Renal pelvis (tissue), 4 donors: Measurements from ENCODE around the gene TSG101. TPM values are rescaled to one million over a fixed set of nuclear protein-coding genes. Genes with fewer than 3 reads are reported as not detected.

Experiments
- DNase-seq: peaks from one replicate; pipeline ENCODE4 v3.0.0-alpha.2; 2013
- polyA plus RNA-seq, 3 donors: library from polyadenylated mRNA; unstranded; fragments of 120-200 nt; gene quantifications; one replicate each; pipeline ENCODE4 v1.2.1, GENCODE V29; 2013; ENCODE audit not compliant: insufficient read length in 3 of 3

The TSG101 gene
- polyA plus RNA-seq, 3 donors = 138 to 179 (median 162) TPM

DNA sequence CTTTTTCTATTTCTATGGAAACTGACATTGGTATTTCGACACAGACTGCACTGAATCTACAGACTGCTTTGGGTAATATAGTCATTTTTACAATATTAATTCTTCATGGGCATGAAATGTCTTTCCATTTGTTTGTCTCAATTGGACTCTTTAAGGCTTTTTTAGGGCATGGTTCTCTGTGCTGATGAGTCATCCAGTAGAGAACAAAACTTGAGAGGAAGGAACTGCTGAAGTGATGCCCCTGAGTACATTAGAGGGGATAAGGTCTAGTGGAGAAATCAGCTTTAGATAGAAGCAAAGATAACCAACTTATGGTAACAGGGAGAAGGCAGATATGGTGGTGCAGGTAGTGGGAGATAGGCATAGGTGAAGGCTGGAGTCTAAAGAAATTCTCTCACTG is 25.1 kb downstream of the TSG101 start:
- no peak for DNase-seq

DNA sequence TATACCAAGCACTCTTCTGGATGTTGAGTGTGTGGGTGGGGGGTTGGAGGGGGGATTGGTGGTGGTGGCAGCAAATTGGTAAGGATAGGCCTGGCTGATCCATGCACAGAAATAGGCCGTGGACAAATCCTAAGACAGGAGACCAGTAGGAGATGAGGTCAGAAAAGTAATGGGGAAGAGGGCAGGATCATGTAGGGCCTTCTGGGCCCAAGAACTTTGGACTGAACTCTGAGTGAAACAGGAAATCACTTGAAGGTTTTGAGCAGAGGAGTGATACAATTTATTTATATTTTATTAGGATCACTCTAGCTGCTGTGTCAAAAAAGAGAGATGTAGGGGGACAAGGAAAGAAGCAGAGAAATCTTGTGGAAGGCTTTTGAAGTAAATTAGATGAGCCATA is 28.7 kb downstream of the TSG101 start:
- no peak for DNase-seq

DNA sequence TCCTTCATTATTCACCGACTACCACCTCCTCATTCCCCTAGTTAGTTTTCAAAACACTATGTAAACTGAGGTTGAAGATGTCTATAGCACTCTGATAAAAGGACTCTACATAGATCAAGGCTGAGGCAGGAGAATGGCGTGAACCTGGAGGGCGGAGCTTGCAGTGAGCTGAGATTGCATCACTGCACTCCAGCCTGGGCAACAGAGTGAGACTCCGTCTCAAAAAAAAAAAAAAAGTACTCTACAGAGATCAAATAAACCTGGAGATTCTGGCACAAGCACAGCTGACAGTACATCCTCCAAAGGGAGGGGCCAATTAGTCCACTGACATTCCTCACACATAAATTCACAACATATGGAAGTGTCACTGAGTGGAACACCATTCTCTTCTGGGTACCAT is 31.0 kb downstream of the TSG101 start:
- DNase-seq = no peak

DNA sequence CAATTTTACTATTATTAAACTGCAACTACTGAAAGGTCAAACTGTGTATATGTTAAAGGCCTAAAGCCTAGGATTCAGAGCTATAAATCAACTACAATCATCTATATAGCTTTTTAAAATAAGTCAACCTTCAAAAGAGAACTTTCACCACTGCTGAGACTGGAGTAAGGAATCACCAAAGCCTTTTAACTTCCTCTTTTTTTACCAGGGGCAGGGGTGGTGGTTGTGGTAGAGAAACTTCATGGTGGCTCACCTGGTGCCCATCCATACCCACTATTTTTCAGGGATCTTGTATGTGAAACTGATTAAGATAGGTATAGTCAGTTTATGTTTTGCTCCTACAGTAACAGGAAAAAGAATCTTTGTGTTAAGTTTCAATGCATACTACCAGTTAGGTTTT is 31.5 kb downstream of the TSG101 start:
- no peak for DNase-seq

DNA sequence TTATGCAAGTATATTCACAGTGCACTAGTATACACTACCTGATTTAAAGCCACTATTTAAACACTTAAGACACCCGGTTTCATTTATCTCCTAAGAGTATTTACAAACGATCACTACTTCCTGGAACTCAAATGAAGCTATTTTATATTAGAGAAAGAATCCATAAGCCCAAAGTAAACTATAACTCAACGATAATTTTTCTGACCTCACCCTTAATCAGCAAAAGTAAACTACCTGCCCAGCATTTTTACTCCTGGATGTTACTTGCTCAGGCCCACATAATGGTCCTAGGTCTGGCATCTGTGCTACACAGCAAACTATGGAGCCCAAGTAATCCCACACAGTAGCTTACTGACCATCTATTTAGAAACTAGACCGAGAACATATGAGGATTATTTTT is 33.4 kb downstream of the TSG101 start:
- DNase-seq = no peak

DNA sequence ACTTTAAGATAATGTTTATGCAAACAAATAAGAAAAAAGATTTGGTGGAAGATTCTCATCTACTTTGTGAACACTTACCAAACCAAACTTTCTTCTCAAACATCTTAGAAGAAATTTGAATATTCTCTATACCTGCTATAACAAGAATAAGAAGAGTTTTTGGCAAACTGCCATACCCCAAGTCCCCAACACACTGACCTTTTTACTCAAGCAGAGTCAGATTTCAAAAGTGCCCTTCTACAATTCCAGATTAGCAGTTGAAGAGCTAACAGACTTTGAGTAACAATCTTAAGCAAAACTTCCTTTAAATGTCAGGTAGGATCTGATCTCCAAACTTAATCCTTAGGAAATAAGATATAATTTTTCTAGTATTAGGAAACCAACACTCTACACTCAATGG is 33.9 kb downstream of the TSG101 start:
- DNase-seq = no peak

DNA sequence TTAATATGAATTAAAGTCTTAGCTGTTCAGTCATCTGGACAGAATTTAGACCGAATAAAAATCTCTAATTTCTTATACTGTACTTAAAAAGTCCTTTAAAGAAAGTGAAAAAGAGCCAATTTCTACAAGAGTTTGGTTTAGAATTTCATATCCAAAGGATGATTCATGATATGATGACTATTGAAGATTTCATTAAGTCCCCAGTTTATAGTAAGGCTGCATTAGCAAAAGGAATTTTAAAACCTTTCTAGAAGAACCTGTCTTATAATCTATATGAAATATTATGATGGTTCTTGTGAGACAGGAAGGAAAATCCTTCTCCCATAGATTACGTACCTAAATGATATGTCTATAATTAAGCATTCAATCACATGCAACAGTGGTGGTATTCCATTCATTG is 34.8 kb downstream of the TSG101 start:
- no peak for DNase-seq

DNA sequence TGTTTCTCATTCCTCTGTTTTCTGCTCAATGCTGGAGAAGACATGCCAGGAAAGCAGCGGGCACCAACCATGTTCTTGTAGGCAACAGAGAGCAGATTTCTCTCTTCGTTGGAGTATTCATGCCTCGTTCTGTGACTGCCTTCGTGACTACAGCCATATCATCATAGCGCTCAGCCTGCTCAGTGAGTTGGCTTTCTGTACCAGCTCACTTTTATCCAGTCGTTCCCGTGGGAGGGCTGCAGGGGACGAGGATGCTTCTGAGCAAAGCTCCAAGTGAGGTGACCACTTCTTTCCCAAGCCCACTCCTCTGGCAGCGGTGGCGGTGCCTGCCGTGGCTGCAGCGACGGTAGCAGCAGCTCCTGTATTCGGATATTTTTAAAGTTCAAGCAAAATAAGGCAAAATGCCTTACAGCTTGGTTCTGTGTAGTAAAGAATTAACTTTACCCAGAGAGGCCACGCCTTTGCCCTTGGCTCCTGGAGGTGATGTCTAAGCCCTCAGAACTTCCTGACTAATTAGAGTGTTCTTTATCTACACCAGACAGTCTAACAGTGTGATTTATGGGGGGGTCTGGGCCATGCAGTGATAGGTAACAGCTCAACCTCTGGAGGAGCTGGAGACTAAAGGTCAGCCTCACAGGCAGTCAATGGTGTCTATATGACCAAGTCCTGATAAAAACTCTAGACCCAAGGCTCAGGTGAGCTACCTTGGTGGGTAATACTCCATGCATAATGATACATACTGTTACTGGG is 35.8 kb downstream of the TSG101 start:
- DNase-seq = no peak

DNA sequence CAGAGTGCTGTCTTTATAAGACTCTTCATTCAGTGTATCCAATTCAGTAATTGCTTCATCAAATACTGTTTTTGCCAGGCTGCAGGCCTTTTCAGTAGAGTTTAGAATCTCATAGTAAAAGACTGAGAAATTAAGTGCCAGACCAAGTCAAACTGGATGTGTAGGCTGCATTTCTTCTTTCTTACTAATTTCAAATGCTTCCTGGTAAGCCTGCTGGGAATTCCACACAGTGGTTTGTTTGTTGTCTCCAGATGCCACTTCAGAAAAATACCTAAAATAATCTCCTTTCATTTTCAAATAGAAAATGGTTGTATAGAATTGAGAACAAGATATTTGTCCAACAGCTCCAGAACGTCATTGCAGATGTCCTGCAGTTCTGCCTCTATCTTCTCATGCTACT is 36.4 kb downstream of the TSG101 start:
- no peak for DNase-seq

DNA sequence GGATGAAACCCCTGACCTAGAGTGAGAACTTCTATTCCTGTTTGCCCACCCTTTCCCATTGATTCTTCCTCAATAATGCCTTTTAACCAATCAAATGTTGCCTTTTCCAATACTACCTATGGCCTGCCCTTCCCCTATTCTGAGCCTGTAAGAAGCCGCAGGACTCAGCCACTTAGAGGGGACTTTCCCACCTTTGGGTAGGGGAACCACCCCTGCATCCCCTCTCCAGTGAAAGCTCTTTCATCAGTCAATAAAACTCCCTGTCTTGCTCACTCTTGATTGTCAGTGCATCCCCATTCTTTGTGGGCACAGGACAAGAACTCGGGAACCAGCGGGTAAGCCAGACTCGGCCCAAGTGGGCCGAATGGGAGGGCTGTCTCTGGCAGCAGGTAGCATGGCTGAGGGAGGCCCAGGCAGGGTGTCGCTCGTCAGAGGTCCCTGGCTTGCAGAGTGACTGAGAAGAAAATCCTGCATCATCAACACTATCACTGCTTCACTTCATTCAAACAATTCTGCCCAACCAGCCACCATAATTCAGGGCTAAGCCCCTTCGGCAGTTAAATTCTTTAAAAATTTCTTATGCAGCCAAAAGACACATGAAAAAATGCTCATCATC is 40.7 kb downstream of the TSG101 start:
- no peak for DNase-seq

DNA sequence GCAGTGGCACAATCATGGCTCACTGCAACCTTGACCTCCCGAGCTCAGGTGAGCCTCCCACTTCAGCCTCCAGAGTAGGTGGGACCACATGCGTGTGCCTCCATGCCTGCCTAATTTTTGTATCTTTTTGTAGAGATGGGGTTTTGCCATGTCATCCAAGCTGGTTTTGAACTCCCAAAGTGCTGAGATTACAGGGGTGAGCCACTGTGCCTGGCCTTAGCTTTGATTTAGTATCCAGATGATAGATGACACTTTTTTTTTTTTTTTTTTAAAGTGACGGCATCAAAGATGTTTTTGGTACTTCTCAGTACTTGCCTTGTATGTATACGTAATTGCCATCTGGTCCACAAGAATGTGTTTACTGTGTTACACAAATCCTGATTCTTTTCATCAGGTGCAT is 47.7 kb downstream of the TSG101 start:
- DNase-seq = no peak

DNA sequence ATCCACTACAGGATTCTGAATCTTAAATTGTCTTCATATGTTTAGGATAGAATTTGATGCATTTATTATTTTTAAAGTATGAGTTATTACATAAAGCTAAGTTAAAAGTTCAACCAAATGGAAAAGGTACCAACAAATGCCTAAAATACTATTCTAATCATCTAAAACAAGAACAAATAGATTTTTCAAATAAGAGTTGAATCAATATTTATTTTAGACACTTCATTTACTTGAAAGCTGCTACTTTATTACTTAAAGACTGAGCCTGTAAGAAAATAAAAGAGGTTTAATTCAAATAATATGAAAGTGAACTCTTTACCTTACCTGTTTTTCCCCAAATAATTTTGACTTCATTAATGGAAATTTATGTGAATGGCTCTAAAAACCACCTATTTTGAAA is 54.2 kb downstream of the TSG101 start:
- DNase-seq = no peak

DNA sequence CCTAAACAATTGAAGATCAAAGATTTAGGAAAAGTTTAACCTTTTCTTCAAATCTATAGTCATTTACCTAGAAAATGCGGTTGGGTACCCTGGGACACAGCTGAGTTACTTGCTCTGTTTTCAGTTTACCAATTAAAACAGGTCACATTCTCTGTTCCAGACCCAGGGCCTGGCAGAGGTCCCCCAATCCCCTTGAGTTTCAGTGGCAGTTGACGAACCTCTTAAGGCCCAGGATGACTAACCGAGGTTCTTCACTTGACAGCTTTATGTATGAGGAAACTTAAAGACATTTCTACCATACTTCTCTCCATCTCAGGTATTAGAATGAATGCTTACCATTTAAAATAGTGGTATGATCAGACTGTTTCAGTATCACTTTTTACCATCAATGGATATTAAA is 54.7 kb downstream of the TSG101 start:
- DNase-seq = no peak

DNA sequence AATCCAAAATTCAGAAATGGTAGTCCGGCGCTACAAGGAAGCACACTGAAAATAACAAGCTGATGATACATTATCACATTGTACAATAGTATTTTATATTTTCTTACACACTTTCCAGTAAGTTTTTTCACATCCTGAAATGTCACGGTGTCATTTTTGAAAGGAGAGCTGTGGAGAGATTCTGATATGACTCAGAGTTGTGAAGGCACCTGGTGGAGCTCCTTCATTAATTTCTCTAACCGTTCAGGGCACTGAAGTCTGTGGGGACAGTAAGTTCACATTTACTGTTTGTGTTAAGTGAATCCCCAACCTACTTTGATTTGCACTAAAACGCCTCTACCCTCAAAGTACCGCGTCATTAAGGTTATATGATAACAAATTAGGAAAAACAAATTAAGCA is 57.8 kb downstream of the TSG101 start:
- DNase-seq = no peak

DNA sequence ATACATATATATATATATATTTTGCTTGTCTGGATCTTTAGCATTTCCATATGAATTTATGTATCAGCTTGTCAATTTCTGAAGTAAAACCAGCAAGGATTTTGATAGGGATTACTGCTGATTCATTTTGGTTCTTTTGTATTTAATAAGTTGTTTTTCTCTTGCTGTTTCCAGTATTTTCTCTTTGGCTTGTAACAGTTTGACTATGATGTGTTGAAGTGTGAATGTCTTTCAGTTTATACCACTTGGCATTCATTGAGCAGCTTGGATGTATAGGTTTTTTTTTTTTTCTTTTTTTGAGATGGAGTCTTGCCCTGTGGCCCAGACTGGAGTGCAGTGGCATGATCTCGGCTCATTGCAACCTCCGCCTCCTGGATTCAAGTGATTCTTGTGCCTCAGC is 58.7 kb downstream of the TSG101 start:
- no peak for DNase-seq

DNA sequence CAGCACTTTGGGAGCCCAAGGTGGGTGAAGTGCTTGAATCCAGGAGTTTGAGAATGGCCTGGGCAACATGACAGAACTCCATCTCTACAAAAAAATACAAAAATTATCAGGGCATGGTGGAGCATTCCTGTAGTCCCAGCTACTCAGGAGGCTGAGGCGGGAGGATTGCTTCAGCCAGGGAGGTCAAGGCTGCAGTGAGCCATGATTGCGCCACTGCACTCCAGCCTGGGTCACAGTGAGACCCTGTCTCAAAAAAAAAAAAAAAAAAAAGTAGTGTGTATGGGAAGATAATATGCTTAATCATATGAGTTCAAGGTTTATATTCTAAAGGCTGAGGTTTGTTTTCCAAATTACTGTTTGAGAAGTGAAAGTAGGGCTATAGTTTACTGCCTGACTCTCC is 60.3 kb downstream of the TSG101 start:
- DNase-seq = no peak

DNA sequence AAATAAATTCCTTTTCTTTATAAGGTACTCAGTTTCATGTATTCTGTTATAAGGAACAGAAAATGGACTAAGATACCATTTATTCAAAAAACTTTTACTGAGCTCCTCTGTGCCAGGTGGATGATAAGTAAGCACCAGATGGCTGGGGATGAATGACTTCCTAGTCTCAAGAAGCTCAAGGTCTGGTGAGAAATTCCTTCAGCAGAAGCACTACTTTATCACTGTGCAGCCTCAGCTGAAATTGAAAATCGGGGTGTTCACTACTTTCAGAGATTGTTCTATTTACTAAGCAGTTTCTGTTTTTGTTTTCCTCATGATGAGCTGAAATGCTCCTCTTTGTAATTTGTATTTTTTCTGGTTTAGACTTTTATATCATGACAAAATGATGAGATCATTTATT is 63.3 kb downstream of the TSG101 start:
- DNase-seq = no peak

DNA sequence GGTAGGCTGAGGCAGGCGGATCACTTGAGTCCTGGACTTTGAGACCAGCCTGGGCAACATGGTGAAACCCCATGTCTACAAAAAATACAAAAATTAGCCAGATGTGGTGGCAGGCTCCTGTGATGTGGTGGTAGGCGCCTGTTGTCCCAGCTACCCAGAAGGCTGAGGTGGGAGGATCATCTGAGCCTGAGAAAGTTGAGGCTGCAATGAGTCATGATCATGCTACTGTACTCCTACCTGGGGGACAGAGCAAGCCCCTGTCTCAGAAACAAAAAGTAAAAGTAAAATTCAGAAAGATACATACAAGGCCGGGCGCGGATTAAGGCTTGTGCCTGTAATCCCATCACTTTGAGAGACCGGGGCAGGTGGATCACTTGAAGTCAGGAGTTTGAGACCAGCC is 64.8 kb downstream of the TSG101 start:
- no peak for DNase-seq

DNA sequence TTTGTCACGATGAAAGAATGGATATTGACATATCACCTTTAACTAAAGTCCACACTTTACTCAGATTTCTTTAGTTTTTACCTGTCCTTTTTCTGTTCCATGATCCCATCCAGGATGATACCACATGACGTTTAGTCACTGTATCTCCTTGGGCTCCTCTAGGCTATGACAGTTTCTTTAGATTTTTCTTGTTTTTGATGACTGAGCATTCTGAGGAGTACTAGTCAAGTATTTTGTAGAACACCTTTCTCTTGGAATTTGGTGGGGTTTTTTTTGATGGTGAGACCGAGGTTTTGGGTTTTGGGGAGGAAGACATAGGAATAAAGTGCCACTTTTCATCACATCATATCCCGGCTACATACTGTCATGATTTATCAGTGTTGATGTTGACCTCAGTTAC is 67.1 kb downstream of the TSG101 start:
- DNase-seq = no peak

DNA sequence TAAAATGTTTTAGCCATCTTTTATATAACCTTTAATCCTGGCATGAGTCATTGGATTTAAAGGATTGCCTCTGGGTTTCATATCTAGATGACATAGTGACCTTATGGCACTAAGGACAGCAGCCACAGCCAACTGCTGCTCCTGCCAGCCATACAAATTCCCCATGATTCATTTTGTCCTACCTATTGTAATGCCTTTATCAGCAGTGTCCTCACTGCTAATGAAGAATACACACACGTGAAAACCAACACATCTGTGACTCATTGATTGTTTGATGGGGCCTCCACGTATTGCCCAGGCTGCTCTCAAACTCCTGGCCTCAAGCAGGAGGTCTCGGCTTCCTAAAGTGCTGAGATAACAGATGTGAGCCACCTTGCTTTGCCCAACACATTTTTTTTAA is 69.3 kb downstream of the TSG101 start:
- no peak for DNase-seq

DNA sequence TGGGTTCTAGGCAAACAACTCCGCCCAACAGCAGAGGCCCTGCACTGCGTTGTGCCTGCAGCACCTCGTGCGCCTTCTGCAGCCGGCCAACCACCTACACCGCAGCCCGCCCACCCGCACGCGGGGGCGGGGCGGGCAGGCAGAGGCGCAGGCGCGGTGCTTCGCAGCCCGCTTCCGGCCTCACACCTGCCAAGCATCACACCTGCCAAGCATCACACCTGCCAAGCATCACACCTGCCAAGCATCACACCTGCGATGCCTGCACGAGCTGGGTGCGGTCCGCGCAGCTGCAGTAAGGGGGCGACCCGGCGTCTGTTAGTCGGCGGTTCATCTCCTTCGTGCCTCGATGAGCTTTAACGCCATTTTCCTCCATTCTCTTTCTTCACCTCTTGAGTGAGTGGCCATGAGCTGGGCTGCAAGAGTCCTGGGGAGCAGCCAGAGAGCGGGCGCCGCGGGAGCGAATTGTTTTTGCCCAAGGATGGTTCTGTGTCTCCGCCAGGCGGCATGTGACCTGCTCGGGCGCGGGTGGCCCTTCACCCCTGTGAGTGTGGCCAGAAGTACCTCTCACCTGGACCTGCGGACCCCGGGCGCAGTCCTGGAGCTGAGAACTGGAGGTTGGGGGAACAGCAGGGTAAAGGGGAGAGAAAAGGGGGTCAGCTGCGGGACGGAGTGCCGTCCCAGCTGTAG is 70.9 kb downstream of the TSG101 start, which contains the start of gene LDHAL6A:
Gene LDHAL6A, plus strand, starts transcription at position 171 of the 687 bp plus-strand sequence. CDS start 825 bp downstream, outside the sequence.
- DNase-seq = no peak

DNA sequence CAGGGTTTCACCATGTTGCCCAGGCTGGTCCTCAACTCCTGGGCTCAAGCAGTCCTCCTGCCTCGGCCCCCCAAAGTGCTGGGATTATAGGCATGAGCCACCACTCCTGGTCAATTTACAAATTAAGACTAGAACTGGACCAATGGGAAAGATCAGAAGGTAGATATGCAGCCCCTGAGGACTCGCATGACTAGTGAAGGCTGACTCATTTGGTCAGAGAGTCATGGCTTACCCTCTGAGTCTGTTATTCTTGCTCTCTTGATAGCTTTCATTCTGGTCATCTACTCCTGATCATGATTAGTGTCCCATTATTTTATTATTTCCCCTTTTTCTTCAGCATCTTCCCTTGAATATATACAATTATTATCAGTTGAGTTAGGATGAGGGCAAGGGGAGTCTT is 73.8 kb downstream of the TSG101 start:
- no peak for DNase-seq

DNA sequence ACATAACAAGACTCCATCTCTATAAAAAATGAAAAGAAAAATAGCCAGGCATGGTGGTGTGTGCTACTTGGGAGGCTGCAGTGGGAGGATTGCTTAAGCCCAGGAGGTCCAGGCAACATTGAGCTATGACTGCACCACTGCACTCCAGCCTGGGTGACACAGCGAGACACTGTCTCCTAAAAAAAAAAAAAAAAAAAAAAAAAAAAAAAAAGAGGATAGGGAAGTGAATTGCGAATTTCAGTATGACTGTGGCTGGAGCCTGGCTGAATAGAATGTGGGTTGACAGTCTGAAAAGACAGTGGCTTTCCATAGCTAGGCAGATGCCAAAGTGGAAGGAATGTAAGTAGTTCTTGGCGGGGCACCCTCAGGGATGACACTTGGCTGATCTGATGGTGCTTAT is 77.5 kb downstream of the TSG101 start:
- DNase-seq = no peak
